H9 (cell line): ENCODE data around the gene VAMP3. TPM values are rescaled to one million over a fixed set of nuclear protein-coding genes. Genes with fewer than 3 reads are reported as not detected.

Experiments used
- DNase-seq: peaks from one replicate; pipeline ENCODE4 v3.0.0-alpha.2; 2017
- H2AFZ ChIP-seq: one replicate; pipeline ENCODE4 v1.6.1; 2013; ENCODE audit warnings: mild to moderate bottlenecking, low read length, control low read depth, moderate library complexity
- H2AK5ac ChIP-seq: 2 replicates; pipeline ENCODE4 v1.6.1; 2013; ENCODE audit warnings: low read length, control low read depth, mixed read lengths; ENCODE audit not compliant: insufficient read length
- H2BK120ac ChIP-seq: one replicate; pipeline ENCODE4 v1.6.1; 2013; ENCODE audit warnings: low read depth, mild to moderate bottlenecking, low read length, control low read depth, inconsistent platforms; ENCODE audit not compliant: poor library complexity, severe bottlenecking
- H2BK12ac ChIP-seq: 2 replicates; pipeline ENCODE4 v1.6.1; 2013; ENCODE audit warnings: low read length, control low read depth, mixed read lengths, low read depth; ENCODE audit not compliant: insufficient read length
- H2BK15ac ChIP-seq: 2 replicates; pipeline ENCODE4 v1.6.1; 2013; ENCODE audit warnings: low read depth, low read length, control low read depth
- H2BK20ac ChIP-seq: one replicate; pipeline ENCODE4 v1.6.1; 2013; ENCODE audit warnings: low read depth, mild to moderate bottlenecking, low read length, control low read depth, inconsistent platforms; ENCODE audit not compliant: poor library complexity, severe bottlenecking
- H2BK5ac ChIP-seq: 2 replicates; pipeline ENCODE4 v1.6.1; 2013; ENCODE audit warnings: low read length, control low read depth, mixed read lengths; ENCODE audit not compliant: insufficient read length
- H3K14ac ChIP-seq: 2 replicates; pipeline ENCODE4 v1.6.1; 2013; ENCODE audit warnings: low read length, control low read depth; ENCODE audit not compliant: insufficient read depth
- H3K18ac ChIP-seq: 2 replicates; pipeline ENCODE4 v1.6.1; 2013; ENCODE audit warnings: low read depth, mild to moderate bottlenecking, mixed read lengths, low read length, control low read depth; ENCODE audit not compliant: insufficient read length
- H3K23ac ChIP-seq: 2 replicates; pipeline ENCODE4 v1.6.1; 2013; ENCODE audit warnings: low read length, control low read depth, mixed read lengths, low read depth; ENCODE audit not compliant: insufficient read length
- H3K23me2 ChIP-seq: 2 replicates; pipeline ENCODE4 v1.6.1; 2013; ENCODE audit warnings: low read depth, mild to moderate bottlenecking, mixed read lengths, low read length, control low read depth; ENCODE audit not compliant: insufficient read length, poor library complexity, severe bottlenecking
- H3K27ac ChIP-seq: 2 replicates; pipeline ENCODE4 v1.5.1; 2013; ENCODE audit warnings: low read length, control low read depth, mixed read lengths, low read depth; ENCODE audit not compliant: insufficient read length
- H3K27me3 ChIP-seq: 2 replicates; pipeline ENCODE4 v1.6.1; 2013; ENCODE audit warnings: low read length, control low read depth, inconsistent platforms; ENCODE audit not compliant: insufficient read depth
- H3K4ac ChIP-seq: 2 replicates; pipeline ENCODE4 v1.6.1; 2013; ENCODE audit warnings: low read depth, mild to moderate bottlenecking, control low read depth, inconsistent platforms, low read length, moderate library complexity
- H3K4me1 ChIP-seq: 2 replicates; pipeline ENCODE4 v1.6.1; 2013; ENCODE audit warnings: low read length, control low read depth, inconsistent platforms; ENCODE audit not compliant: insufficient read depth
- H3K4me2 ChIP-seq: 2 replicates; pipeline ENCODE4 v1.6.1; 2013; ENCODE audit warnings: low read length, control low read depth, mixed read lengths; ENCODE audit not compliant: insufficient read length, insufficient read depth
- H3K56ac ChIP-seq: 2 replicates; pipeline ENCODE4 v1.6.1; 2013; ENCODE audit warnings: low read depth, mild to moderate bottlenecking, mixed read lengths, low read length, control low read depth; ENCODE audit not compliant: insufficient read length
- H3K79me1 ChIP-seq: 2 replicates; pipeline ENCODE4 v1.6.1; 2013; ENCODE audit warnings: low read depth, mild to moderate bottlenecking, moderate library complexity, low read length, control low read depth, inconsistent platforms; ENCODE audit not compliant: insufficient read depth, poor library complexity, severe bottlenecking
- H3K79me2 ChIP-seq: 2 replicates; pipeline ENCODE4 v1.6.1; 2013; ENCODE audit warnings: low read length, control low read depth, inconsistent platforms; ENCODE audit not compliant: insufficient read depth
- H3K9ac ChIP-seq: 2 replicates; pipeline ENCODE4 v1.6.1; 2013; ENCODE audit warnings: low read length, control low read depth, mixed read lengths; ENCODE audit not compliant: insufficient read length; ENCODE audit errors: extremely low read depth
- H3K9me3 ChIP-seq: one replicate; pipeline ENCODE4 v1.6.1; 2013; ENCODE audit warnings: low read depth, low read length, inconsistent platforms; ENCODE audit not compliant: control insufficient read depth
- H3T11ph ChIP-seq: one replicate; pipeline ENCODE4 v1.6.1; 2013; ENCODE audit warnings: mild to moderate bottlenecking, low read length, control low read depth, inconsistent platforms
- H4K20me1 ChIP-seq: one replicate; pipeline ENCODE4 v1.6.1; 2013; ENCODE audit not compliant: control insufficient read depth, insufficient read length, insufficient read depth
- H4K5ac ChIP-seq: 2 replicates; pipeline ENCODE4 v1.6.1; 2013; ENCODE audit warnings: low read depth, mild to moderate bottlenecking, mixed read lengths, low read length, control low read depth; ENCODE audit not compliant: insufficient read length
- H4K8ac ChIP-seq: replicated peaks from 2 replicates; pipeline ENCODE4 v1.6.1; 2013; ENCODE audit warnings: low read length, control low read depth, mixed read lengths, low read depth; ENCODE audit not compliant: insufficient read length
- H4K91ac ChIP-seq: 2 replicates; pipeline ENCODE4 v1.6.1; 2013; ENCODE audit warnings: low read depth, mild to moderate bottlenecking, moderate library complexity, mixed read lengths, low read length, control low read depth; ENCODE audit not compliant: insufficient read length
- H3K27ac Mint-ChIP-seq, 3 experiments: 2 replicates in 2 of 3; 3 replicates in 1 of 3; pipeline ENCODE4 v1.8.0; 2020 to 2021; ENCODE audit warnings: mixed read lengths in 3 of 3, mild to moderate bottlenecking in 1 of 3, moderate library complexity in 1 of 3
- H3K27me3 Mint-ChIP-seq: 2 replicates; pipeline ENCODE4 v1.8.0; 2021; ENCODE audit warnings: low read depth, mild to moderate bottlenecking, moderate library complexity, mixed read lengths
- H3K36me3 Mint-ChIP-seq, 3 experiments: 2 replicates in 2 of 3; 3 replicates in 1 of 3; pipeline ENCODE4 v1.8.0; 2020 to 2021; ENCODE audit warnings: low read depth in 3 of 3, mixed read lengths in 3 of 3; ENCODE audit not compliant: insufficient read depth in 1 of 3
- H3K4me1 Mint-ChIP-seq, 2 experiments: 2 replicates each; pipeline ENCODE4 v1.8.0; 2020; ENCODE audit warnings: mixed read lengths in 2 of 2
- H3K4me3 Mint-ChIP-seq, 2 experiments: 2 replicates in 1 of 2; 3 replicates in 1 of 2; pipeline ENCODE4 v1.8.0; 2020 to 2021; ENCODE audit warnings: mild to moderate bottlenecking in 2 of 2, mixed read lengths in 2 of 2, moderate library complexity in 1 of 2
- H3K9me3 Mint-ChIP-seq, 2 experiments: 2 replicates in 1 of 2; 3 replicates in 1 of 2; pipeline ENCODE4 v1.8.0; 2020; ENCODE audit warnings: mild to moderate bottlenecking in 2 of 2, mixed read lengths in 2 of 2, moderate library complexity in 1 of 2
- WGBS: extraction: QIAGEN DNeasy Blood & Tissue Kit; methylation state at CpG from one replicate; pipeline ENCODE4 v1.1.7; 2013; ENCODE audit warnings: missing lambda C conversion rate, low lambda C conversion rate, mixed read lengths; ENCODE audit not compliant: insufficient read length; ENCODE audit errors: extremely low coverage; 5-methylcytosine and 5-hydroxymethylcytosine counted together
- total RNA-seq: library from RNA; stranded (reverse); gene quantifications from 2 replicates; pipeline ENCODE4 v1.2.1, GENCODE V29; 2021
- TF ChIP-seq, protein P1 (sequence below): fragments of 200-600 bp; sonication (generic); conservative IDR thresholded peaks from 3 replicates; pipeline ENCODE4 v1.8.0; 2021; ENCODE audit warnings: antibody characterized with exemption, mild to moderate bottlenecking

Gene VAMP3
- total RNA-seq, 1 experiment from 2014 or later: 42.9 TPM

DNA sequence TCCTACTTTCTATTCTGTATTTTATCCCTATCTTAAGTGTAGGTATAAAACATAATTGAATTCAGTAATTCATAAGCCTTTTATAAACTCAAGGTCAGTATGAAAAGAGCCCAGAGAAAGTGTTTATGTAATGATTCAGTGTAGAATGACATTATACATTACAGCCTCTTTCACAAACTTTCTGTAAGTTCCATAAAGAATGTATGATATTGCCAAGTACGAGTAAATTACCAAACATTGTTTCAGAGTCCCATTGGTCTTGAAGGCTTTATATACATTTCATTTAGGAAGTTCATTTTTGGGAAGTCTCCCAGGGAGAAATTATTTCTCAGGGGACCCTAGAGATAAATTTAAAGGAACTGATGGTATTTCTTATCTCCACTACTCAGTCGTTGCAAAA lies 37.8 kb upstream of the VAMP3 start:
- Histone ChIP-seq H3K23ac (no peak overlapping the region), H3K27me3 (no peaks in the 10 kb centered on the region), H3K4ac (no peak overlapping the region), H3K27ac (no peak overlapping the region), H2AFZ (no peak overlapping the region), H3K4me2 (no peak overlapping the region), H3K79me2 (no peaks in the 10 kb centered on the region), H2BK120ac (no peak overlapping the region), H3K56ac (no peak overlapping the region), H3K14ac (no peak overlapping the region), H2AK5ac (no peak overlapping the region), H3K9ac (no peak overlapping the region), H4K5ac (no peak overlapping the region), H3T11ph (no peak overlapping the region), H2BK20ac (no peak overlapping the region), H3K4me1 (no peaks in the 10 kb centered on the region), H3K18ac (no peak overlapping the region), H3K9me3 (no peaks in the 10 kb centered on the region), H4K8ac (no peak overlapping the region), H2BK12ac (no peak overlapping the region), H3K23me2 (no peaks in the 10 kb centered on the region), H3K79me1 (no peaks in the 10 kb centered on the region), H4K91ac (no peak overlapping the region), H4K20me1 (no peaks in the 10 kb centered on the region), H2BK5ac (no peak overlapping the region), H2BK15ac (no peak overlapping the region)
- no peak for DNase-seq
- Mint-ChIP-seq H3K36me3 (peaks cover 9 to 25% (median 11%) of the 10 kb centered on the region in 3 experiments; a peak in 6 of 7 replicates), H3K9me3 (no peaks in the 10 kb centered on the region), H3K4me3 (no peak overlapping the region), H3K27ac (no peak overlapping the region), H3K4me1 (peaks cover 2 to 3% of the 10 kb centered on the region in 2 experiments; a peak in 3 of 4 replicates), H3K27me3 (no peaks in the 10 kb centered on the region)
- WGBS: no CpG with 5 or more reads among the region's 2 CpGs
- TF ChIP-seq, protein P1, sequence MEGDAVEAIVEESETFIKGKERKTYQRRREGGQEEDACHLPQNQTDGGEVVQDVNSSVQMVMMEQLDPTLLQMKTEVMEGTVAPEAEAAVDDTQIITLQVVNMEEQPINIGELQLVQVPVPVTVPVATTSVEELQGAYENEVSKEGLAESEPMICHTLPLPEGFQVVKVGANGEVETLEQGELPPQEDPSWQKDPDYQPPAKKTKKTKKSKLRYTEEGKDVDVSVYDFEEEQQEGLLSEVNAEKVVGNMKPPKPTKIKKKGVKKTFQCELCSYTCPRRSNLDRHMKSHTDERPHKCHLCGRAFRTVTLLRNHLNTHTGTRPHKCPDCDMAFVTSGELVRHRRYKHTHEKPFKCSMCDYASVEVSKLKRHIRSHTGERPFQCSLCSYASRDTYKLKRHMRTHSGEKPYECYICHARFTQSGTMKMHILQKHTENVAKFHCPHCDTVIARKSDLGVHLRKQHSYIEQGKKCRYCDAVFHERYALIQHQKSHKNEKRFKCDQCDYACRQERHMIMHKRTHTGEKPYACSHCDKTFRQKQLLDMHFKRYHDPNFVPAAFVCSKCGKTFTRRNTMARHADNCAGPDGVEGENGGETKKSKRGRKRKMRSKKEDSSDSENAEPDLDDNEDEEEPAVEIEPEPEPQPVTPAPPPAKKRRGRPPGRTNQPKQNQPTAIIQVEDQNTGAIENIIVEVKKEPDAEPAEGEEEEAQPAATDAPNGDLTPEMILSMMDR: no peak
